ENCODE results near the gene ITGB8. TPM values are rescaled to one million over a fixed set of nuclear protein-coding genes. Genes with fewer than 3 reads are reported as not detected.

Gene ITGB8
- total RNA-seq, result 10 to 100 TPM in 3 of 9 donors, 1 to 10 TPM in 6; 3.1 to 16.4 (median 8.7) TPM
- polyA plus RNA-seq, result 1 to 10 TPM; 1.1 to 4.3 (median 1.4) TPM
- long read RNA-seq, donor 1, result 0 reads
- long read RNA-seq, donor 2, result 0 reads
- long read RNA-seq, donor 3, result 0 reads
- long read RNA-seq, donor 4, result 0 reads
- long read RNA-seq, donor 5, result 0 reads
- long read RNA-seq, donor 6, result 0 reads
- long read RNA-seq, donor 7, result 0 reads
- long read RNA-seq, donor 8, result 0 reads
- long read RNA-seq, donor 9, result 0 reads
- long read RNA-seq, donor 10, result 0 reads

DNA sequence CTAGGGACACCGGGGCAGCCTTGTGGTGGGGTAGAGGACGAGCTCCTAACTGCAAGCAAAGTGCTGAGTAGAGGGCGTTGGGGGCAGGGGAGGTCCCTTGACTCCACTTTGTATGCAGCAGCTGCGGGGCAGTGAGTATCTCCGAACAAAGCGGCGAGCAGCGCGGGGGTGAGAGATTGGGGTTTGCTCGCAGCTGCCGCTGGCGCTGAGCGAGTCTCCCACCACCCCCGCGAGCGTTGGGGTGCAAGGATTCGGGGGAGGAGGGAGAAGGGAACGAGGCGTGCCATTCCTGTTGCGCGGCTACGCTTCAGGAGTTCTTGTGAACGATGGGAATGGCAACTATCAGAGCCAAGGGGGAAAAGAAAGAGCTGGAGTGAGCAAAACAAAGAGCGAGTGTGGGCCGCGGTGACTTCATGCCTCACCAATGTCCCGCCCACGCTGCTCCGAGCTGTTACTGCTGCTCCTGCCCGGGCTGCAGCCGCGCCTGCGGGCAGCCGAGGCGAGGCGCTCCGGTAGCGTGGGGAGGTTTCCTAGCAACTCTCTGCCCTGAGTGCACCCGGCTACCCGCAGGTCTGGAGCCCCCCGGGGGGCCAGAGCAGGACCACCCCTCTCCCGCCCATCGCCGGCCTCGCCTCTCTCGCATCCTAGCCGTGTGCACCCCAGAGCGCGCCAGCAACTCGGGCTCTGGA lies at the start of gene ITGB8:
Gene ITGB8, plus strand, starts transcription at position 662 of the 689 bp plus-strand sequence. CDS start 907 bp downstream, outside the sequence.
- TF ChIP-seq POLR2A (IDR thresholded peaks at IDR 0.05), result peak in 1 of 2 donors; percentile 68
- TF ChIP-seq, protein P1, sequence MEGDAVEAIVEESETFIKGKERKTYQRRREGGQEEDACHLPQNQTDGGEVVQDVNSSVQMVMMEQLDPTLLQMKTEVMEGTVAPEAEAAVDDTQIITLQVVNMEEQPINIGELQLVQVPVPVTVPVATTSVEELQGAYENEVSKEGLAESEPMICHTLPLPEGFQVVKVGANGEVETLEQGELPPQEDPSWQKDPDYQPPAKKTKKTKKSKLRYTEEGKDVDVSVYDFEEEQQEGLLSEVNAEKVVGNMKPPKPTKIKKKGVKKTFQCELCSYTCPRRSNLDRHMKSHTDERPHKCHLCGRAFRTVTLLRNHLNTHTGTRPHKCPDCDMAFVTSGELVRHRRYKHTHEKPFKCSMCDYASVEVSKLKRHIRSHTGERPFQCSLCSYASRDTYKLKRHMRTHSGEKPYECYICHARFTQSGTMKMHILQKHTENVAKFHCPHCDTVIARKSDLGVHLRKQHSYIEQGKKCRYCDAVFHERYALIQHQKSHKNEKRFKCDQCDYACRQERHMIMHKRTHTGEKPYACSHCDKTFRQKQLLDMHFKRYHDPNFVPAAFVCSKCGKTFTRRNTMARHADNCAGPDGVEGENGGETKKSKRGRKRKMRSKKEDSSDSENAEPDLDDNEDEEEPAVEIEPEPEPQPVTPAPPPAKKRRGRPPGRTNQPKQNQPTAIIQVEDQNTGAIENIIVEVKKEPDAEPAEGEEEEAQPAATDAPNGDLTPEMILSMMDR (IDR thresholded peaks at IDR 0.05), result no peak
- H3K4me3 ChIP-seq, result peak within 1 kb of the TSS; percentile 51 to 83 (median 72)
- peak; percentile 72 to 90 (median 86) for DNase-seq
- H3K36me3 ChIP-seq (replicated peaks in 1 of 2), result no peaks in the 10 kb centered on the region
- H3K9me3 ChIP-seq (replicated peaks in 1 of 3), result no peaks in the 10 kb centered on the region
- no peaks in the 10 kb centered on the region for H3K27me3 ChIP-seq
- peak within 1 kb of the TSS; percentile 53 to 95 (median 88) for H3K27ac ChIP-seq
- intact Hi-C loops (cut with DNase I), result no loop called here
- WGBS, 4 donors, result 0 to 1% (median 0%) methylated on average over 27 to 50 of the region's 50 CpGs
- H3K4me1 ChIP-seq (replicated peaks in 1 of 2), result peaks cover 0 to 5% of the 10 kb centered on the region in 2 donors

DNA sequence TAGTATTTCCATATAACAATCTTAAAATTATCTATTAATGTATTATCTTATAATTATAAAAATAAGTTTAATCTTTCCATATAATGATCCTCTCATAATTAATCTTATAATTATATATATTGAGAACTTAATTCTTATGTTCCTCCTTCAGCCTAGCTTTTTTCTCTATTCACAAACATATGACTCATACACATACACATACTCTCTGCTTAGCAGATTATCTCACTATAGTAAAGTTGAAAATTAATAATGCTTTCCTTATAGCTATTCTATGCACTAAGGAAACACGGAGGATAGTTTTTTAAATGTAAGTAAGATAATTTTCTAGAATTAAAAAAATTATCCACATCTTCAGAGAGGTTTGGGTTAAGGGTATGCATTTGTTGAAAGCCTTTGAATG lies 47.7 kb upstream of the ITGB8 start:
- no peak overlapping the region for H3K27ac ChIP-seq
- no peak overlapping the region for H3K4me3 ChIP-seq
- H3K36me3 ChIP-seq (replicated peaks in 1 of 2), result no peaks in the 10 kb centered on the region
- intact Hi-C loops (cut with DNase I), result no loop called here
- H3K4me1 ChIP-seq (replicated peaks in 1 of 2), result no peaks in the 10 kb centered on the region
- H3K27me3 ChIP-seq, result no peaks in the 10 kb centered on the region
- WGBS, 4 donors, result 62 to 88% (median 81%) methylated on average over 1 of the region's 1 CpG
- DNase-seq, result no peak
- TF ChIP-seq, protein P1 (IDR thresholded peaks at IDR 0.05), result no peak
- no peak for TF ChIP-seq POLR2A (IDR thresholded peaks at IDR 0.05)
- H3K9me3 ChIP-seq (replicated peaks in 1 of 3), result no peaks in the 10 kb centered on the region

DNA sequence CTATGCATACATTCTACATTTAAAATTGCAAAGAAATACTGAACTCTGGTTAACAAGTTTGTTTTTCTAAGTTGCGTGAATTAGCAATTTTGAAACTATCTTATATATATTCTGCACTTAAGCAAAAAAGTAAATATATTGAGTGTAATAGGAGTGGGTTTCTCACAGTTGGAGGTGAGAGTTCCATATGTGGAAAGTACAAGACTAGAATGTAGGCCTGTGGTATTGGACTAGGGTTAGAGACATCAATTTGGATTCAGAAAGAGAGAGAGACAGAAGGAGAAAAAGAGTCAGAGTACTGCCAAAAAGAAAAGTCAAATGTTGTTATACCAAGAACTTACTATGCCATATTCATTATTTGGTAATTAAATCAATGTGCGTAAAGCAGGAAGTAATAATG lies 47.3 kb upstream of the ITGB8 start:
- WGBS, 4 donors, result 87 to 90% (median 89%) methylated on average over 2 of the region's 2 CpGs
- intact Hi-C loops (cut with DNase I), result no loop called here

More for the DNA sequence above, 47.3 kb upstream of the ITGB8 start:
- Histone ChIP-seq H3K27ac (no peak overlapping the region), H3K9me3 (replicated peaks in 1 of 3) (no peaks in the 10 kb centered on the region), H3K4me3 (no peak overlapping the region), H3K36me3 (replicated peaks in 1 of 2) (no peaks in the 10 kb centered on the region), H3K27me3 (no peaks in the 10 kb centered on the region), H3K4me1 (replicated peaks in 1 of 2) (no peaks in the 10 kb centered on the region)
- no peak for DNase-seq
- no peak for TF ChIP-seq POLR2A (IDR thresholded peaks at IDR 0.05)
- TF ChIP-seq, protein P1 (IDR thresholded peaks at IDR 0.05), result no peak
